HCT116 (cell line): ENCODE measurements around the gene TRIM62. TPM values are rescaled to one million over a fixed set of nuclear protein-coding genes. Genes with fewer than 3 reads are reported as not detected.

ENCODE experiments used
- ATAC-seq: fragments of 200-7000 bp; cut with Tn5 transposase; 2 replicates; pipeline ENCODE4 v1.9.1; 2020; ENCODE audit warnings: mild to moderate bottlenecking, moderate library complexity
- BruUV-seq: library from RNA; stranded (reverse); fragments of 400-500 nt; replicated peaks from 2 replicates; lab custom pipeline; 2021; lab: Mats Ljungman, UMichigan
- CTCF ChIA-PET: fragments of 300-600 bp; sonication (Branson Sonifier 250); formaldehyde crosslinking; loops from one replicate; lab custom pipeline; 2021; ENCODE audit warnings: antibody characterized with exemption; lab: Charles Lee
- POLR2A ChIA-PET: fragments of 300-600, 350-600 bp; sonication (Branson Sonifier 250); formaldehyde crosslinking; loops from one replicate; lab custom pipeline; 2021; ENCODE audit warnings: antibody characterized with exemption; lab: Charles Lee
- RAD21 ChIA-PET, 2 experiments: fragments of 300-600 bp; sonication (Branson Sonifier 250); formaldehyde crosslinking; loops; one replicate each; lab custom pipeline; 2023; ENCODE audit warnings: low total read pairs in 2 of 2; ENCODE audit not compliant: uncharacterized antibody in 2 of 2, unreplicated experiment in 2 of 2, low non-redundant PET in 1 of 2; lab: Charles Lee
- DNase-seq: peaks from one replicate; pipeline ENCODE4 v3.0.0-alpha.2; 2010; ENCODE audit warnings: low read depth, low spot score
- H2AFZ ChIP-seq: fragments of 200-600 bp; shearing (Covaris generic), sonication (generic); 2 replicates; pipeline ENCODE4 v1.6.1; 2017; ENCODE audit warnings: low read depth, mixed run types, mixed read lengths, antibody characterized with exemption, low read length; ENCODE audit not compliant: poor library complexity, severe bottlenecking
- H3K27ac ChIP-seq: 2 replicates; pipeline ENCODE4 v1.5.1; 2012; ENCODE audit warnings: low read depth, low read length
- H3K27me3 ChIP-seq: fragments of 200-600 bp; sonication (generic); 2 replicates; pipeline ENCODE4 v1.6.1; 2016; ENCODE audit warnings: mixed run types, low read length, mixed read lengths; ENCODE audit not compliant: insufficient read depth
- H3K36me3 ChIP-seq, 2 experiments: fragments of 200-500 bp in 1 of 2; fragments of 200-600 bp in 1 of 2; sonication (Bioruptor generic) in 1 of 2; sonication (generic) in 1 of 2; 2 replicates each; pipeline versions ENCODE4 v1.5.1 to v1.6.1; 2014 to 2016; ENCODE audit warnings: low read length in 2 of 2, inconsistent platforms in 1 of 2, mixed read lengths in 1 of 2, mixed run types in 1 of 2; ENCODE audit not compliant: insufficient read depth in 2 of 2, control insufficient read depth in 1 of 2
- H3K4me1 ChIP-seq, 2 experiments: fragments of 200-600 bp in 1 of 2; sonication (generic) in 1 of 2; 2 replicates each; pipeline versions ENCODE4 v1.5.1 to v1.6.1; 2012 to 2017; ENCODE audit warnings: low read length in 2 of 2, inconsistent platforms in 1 of 2, mild to moderate bottlenecking in 1 of 2, mixed read lengths in 1 of 2, mixed run types in 1 of 2, moderate library complexity in 1 of 2; ENCODE audit not compliant: insufficient read depth in 2 of 2, control insufficient read depth in 1 of 2
- H3K4me2 ChIP-seq: fragments of 200-600 bp; sonication (generic); 2 replicates; pipeline ENCODE4 v1.6.1; 2017; ENCODE audit warnings: mixed run types, low read length, mixed read lengths
- H3K4me3 ChIP-seq, 2 experiments: fragments of 200-600 bp in 1 of 2; sonication (generic) in 1 of 2; replicated peaks in 1 of 2; 2 replicates each; pipeline ENCODE4 v1.5.1; 2011 to 2016; ENCODE audit warnings: low read length in 2 of 2, control low read depth in 1 of 2, low read depth in 1 of 2, mild to moderate bottlenecking in 1 of 2, mixed read lengths in 1 of 2, mixed run types in 1 of 2
- H3K79me2 ChIP-seq: fragments of 200-600 bp; sonication (generic); 2 replicates; pipeline ENCODE4 v1.6.1; 2017; ENCODE audit warnings: mild to moderate bottlenecking, mixed run types, low read length, moderate library complexity, mixed read lengths; ENCODE audit not compliant: insufficient read depth
- H3K9ac ChIP-seq: fragments of 200-600 bp; sonication (generic); 2 replicates; pipeline ENCODE4 v1.6.1; 2016; ENCODE audit warnings: low read length, mixed read lengths
- H3K9me2 ChIP-seq: fragments of 200-600 bp; sonication (generic), shearing (Covaris generic); 2 replicates; pipeline ENCODE4 v1.6.1; 2017; ENCODE audit warnings: mixed run types, mild to moderate bottlenecking, moderate library complexity; ENCODE audit not compliant: insufficient read depth
- H3K9me3 ChIP-seq, 2 experiments: fragments of 200-500 bp in 1 of 2; fragments of 200-600 bp in 1 of 2; sonication (Bioruptor generic) in 1 of 2; sonication (generic) in 1 of 2; 2 replicates each; pipeline ENCODE4 v1.6.1; 2014 to 2017; ENCODE audit warnings: low read length in 2 of 2, mixed read lengths in 2 of 2, inconsistent platforms in 1 of 2, low read depth in 1 of 2, mild to moderate bottlenecking in 1 of 2, mixed run types in 1 of 2, moderate library complexity in 1 of 2; ENCODE audit not compliant: control insufficient read depth in 1 of 2, insufficient read depth in 1 of 2
- H4K20me1 ChIP-seq: fragments of 200-600 bp; sonication (generic), shearing (Covaris generic); 2 replicates; pipeline ENCODE4 v1.6.1; 2017; ENCODE audit warnings: mixed run types, mild to moderate bottlenecking, moderate library complexity; ENCODE audit not compliant: insufficient read depth
- CBX3 ChIP-seq: IDR thresholded peaks from 2 replicates; pipeline ENCODE4 v1.6.1; 2012; ENCODE audit warnings: low read depth
- ELF1 ChIP-seq: IDR thresholded peaks from 2 replicates; pipeline ENCODE4 v1.6.1; 2012; ENCODE audit warnings: low read depth, borderline replicate concordance
- EZH2 ChIP-seq: fragments of 200-600 bp; sonication (generic); IDR thresholded peaks from 2 replicates; pipeline ENCODE4 v1.6.1; 2017; ENCODE audit warnings: antibody characterized with exemption, mixed run types
- EZH2phosphoT487 ChIP-seq: fragments of 200-600 bp; IDR thresholded peaks from 2 replicates; pipeline ENCODE4 v1.6.1; 2018; ENCODE audit warnings: antibody characterized with exemption, borderline replicate concordance
- JUND ChIP-seq: IDR thresholded peaks from 2 replicates; pipeline ENCODE4 v1.6.1; 2012
- RAD21 ChIP-seq: IDR thresholded peaks from 2 replicates; pipeline ENCODE4 v1.6.1; 2012; ENCODE audit warnings: low read depth, mild to moderate bottlenecking
- SIN3A ChIP-seq: IDR thresholded peaks from 2 replicates; pipeline ENCODE4 v1.6.1; 2012; ENCODE audit warnings: low read depth
- SP1 ChIP-seq: IDR thresholded peaks from 2 replicates; pipeline ENCODE4 v1.6.1; 2012; ENCODE audit warnings: low read depth
- SRF ChIP-seq: IDR thresholded peaks from 2 replicates; pipeline ENCODE4 v1.6.1; 2012; ENCODE audit warnings: low read depth
- TCF7L2 ChIP-seq: IDR thresholded peaks from 2 replicates; pipeline ENCODE4 v1.7.0; 2011; ENCODE audit warnings: borderline replicate concordance, inconsistent platforms; ENCODE audit not compliant: insufficient read depth, insufficient read length; ENCODE audit errors: extremely low read depth
- YY1 ChIP-seq: IDR thresholded peaks from 2 replicates; pipeline ENCODE4 v1.6.1; 2011; ENCODE audit warnings: low read length, low read depth, moderate library complexity, mild to moderate bottlenecking; ENCODE audit not compliant: insufficient replicate concordance; ENCODE audit errors: extremely low read depth
- ZFX ChIP-seq: fragments of 450-650 bp; IDR thresholded peaks from 2 replicates; pipeline ENCODE4 v1.6.1; 2017
- ZNF274 ChIP-seq: fragments of 200-500 bp; sonication (Bioruptor generic); IDR thresholded peaks from 2 replicates; pipeline ENCODE4 v1.6.1; 2014; ENCODE audit warnings: mild to moderate bottlenecking, low read depth, low read length, inconsistent platforms
- intact Hi-C: fragments of 100-400 bp; cut with micrococcal nuclease; formaldehyde crosslinking; loops from 2 replicates; pipeline ENCODE4 v1.10.0; 2022
- total RNA-seq: library from RNA; stranded (reverse); gene quantifications from one replicate; pipeline ENCODE4 v1.2.1, GENCODE V29; 2021; ENCODE audit not compliant: unreplicated experiment
- TF ChIP-seq, protein P1 (sequence below): IDR thresholded peaks from 2 replicates; pipeline ENCODE4 v1.6.1; 2012
- TF ChIP-seq, protein P2 (sequence below): IDR thresholded peaks from 2 replicates; pipeline ENCODE4 v1.6.1; 2012
- TF ChIP-seq, protein P3 (sequence below): IDR thresholded peaks from 2 replicates; pipeline ENCODE4 v1.6.1; 2012; ENCODE audit warnings: low read depth

TRIM62 gene
- total RNA-seq, 1 experiment from 2014 or later: 6.5 TPM

DNA sequence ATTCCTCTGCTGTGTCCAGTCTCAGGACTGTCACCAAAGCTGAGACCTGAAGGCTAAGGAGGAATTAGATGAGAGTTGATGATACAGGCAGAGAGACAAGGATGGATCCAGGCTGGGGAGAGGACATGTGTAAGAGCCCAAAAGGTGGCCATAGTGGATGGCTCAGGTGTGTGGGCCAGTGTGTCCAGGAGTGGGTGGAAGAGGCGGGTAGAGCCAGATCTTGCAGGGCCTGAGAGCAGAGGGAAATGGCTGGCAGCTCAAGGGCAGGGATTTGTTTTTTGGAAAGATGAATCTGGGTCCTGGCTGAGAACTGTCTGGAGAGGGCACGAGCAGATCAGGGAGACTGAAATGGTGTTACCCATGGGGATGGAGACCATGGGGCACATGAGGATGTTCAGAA, 62.8 kb downstream of the TRIM62 start (continued):
- TF ChIP-seq EZH2phosphoT487 (no peak), EZH2 (no peak), SP1 (no peak), RAD21 (no peak)

DNA sequence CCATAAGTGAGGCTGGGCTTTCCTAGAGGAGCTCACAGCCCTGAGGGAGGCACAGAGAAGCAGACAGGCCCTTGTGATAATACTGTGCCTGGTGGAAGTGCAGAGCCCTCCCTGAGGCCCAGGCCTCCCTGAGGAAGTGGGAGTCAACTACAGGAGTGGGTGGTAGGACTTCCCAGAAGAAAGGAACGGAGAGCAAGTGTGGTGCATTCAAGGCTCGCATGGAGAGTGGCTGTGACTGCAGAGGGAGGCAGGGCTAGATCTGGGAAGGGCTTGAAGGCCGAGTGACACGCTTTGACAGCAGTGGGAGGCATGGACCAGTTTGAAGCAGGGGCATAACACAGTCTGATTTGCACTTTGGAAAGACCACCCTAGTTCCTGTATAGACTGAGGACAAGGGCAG, 63.6 kb downstream of the TRIM62 start:
- Histone ChIP-seq H3K4me1 (no peaks in the 10 kb centered on the region), H3K79me2 (no peaks in the 10 kb centered on the region), H3K9me2 (no peaks in the 10 kb centered on the region), H3K4me2 (no peak overlapping the region), H3K27me3 (no peaks in the 10 kb centered on the region), H3K27ac (no peak overlapping the region), H4K20me1 (no peaks in the 10 kb centered on the region), H3K4me3 (no peak overlapping the region), H2AFZ (no peak overlapping the region), H3K9me3 (no peaks in the 10 kb centered on the region), H3K36me3 (no peaks in the 10 kb centered on the region), H3K9ac (no peak overlapping the region)
- TF ChIP-seq ELF1 (no peak), YY1 (no peak), SRF (no peak), CBX3 (no peak), ZFX (no peak), RAD21 (no peak), JUND (no peak), TCF7L2 (no peak), SIN3A (no peak), SP1 (no peak), ZNF274 (no peak), EZH2phosphoT487 (no peak)
- TF ChIP-seq, protein P1, sequence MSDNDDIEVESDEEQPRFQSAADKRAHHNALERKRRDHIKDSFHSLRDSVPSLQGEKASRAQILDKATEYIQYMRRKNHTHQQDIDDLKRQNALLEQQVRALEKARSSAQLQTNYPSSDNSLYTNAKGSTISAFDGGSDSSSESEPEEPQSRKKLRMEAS: no peak
- TF ChIP-seq, protein P2, sequence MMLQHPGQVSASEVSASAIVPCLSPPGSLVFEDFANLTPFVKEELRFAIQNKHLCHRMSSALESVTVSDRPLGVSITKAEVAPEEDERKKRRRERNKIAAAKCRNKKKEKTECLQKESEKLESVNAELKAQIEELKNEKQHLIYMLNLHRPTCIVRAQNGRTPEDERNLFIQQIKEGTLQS: no peak
- TF ChIP-seq, protein P3, sequence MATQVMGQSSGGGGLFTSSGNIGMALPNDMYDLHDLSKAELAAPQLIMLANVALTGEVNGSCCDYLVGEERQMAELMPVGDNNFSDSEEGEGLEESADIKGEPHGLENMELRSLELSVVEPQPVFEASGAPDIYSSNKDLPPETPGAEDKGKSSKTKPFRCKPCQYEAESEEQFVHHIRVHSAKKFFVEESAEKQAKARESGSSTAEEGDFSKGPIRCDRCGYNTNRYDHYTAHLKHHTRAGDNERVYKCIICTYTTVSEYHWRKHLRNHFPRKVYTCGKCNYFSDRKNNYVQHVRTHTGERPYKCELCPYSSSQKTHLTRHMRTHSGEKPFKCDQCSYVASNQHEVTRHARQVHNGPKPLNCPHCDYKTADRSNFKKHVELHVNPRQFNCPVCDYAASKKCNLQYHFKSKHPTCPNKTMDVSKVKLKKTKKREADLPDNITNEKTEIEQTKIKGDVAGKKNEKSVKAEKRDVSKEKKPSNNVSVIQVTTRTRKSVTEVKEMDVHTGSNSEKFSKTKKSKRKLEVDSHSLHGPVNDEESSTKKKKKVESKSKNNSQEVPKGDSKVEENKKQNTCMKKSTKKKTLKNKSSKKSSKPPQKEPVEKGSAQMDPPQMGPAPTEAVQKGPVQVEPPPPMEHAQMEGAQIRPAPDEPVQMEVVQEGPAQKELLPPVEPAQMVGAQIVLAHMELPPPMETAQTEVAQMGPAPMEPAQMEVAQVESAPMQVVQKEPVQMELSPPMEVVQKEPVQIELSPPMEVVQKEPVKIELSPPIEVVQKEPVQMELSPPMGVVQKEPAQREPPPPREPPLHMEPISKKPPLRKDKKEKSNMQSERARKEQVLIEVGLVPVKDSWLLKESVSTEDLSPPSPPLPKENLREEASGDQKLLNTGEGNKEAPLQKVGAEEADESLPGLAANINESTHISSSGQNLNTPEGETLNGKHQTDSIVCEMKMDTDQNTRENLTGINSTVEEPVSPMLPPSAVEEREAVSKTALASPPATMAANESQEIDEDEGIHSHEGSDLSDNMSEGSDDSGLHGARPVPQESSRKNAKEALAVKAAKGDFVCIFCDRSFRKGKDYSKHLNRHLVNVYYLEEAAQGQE: no peak
- ATAC-seq (no peak), DNase-seq (no peak)
- BruUV-seq: no TSS peak
- CTCF ChIA-PET: interaction anchor here (1.1 kb wide), 1 partner anchor 9 kb away, joined by 5 read pairs; no protein-coding TSS in a partner anchor
- intact Hi-C loops: no loop called here
- RAD21 ChIA-PET: no interaction called here
- POLR2A ChIA-PET: no interaction called here
